Heart right ventricle (tissue), 16 donors: ENCODE results near the gene SSC5D. TPM values are rescaled to one million over a fixed set of nuclear protein-coding genes. Genes with fewer than 3 reads are reported as not detected.

Source experiments
- ATAC-seq, 8 donors: fragments of 200-7000 bp; cut with Tn5 transposase; one replicate each; pipeline ENCODE4 v1.9.1; 2020; ENCODE audit warnings: mild to moderate bottlenecking in 8 of 8, moderate library complexity in 8 of 8, moderate number of reproducible peaks in 1 of 8
- DNase-seq, 2 donors: peaks; one replicate each; pipeline ENCODE4 v3.0.0-alpha.2; 2020
- H3K27ac ChIP-seq, 10 donors: fragments of 200-600 bp; sonication (generic) in 2 of 10; one replicate each; pipeline versions ENCODE4 v1.5.0 to v1.8.0; 2020 to 2022; ENCODE audit warnings: mild to moderate bottlenecking in 3 of 10
- H3K27me3 ChIP-seq, 7 donors: fragments of 200-600 bp; one replicate each; pipeline ENCODE4 v1.8.0; 2021 to 2022; ENCODE audit warnings: mild to moderate bottlenecking in 2 of 7
- H3K36me3 ChIP-seq, 9 donors: fragments of 200-600 bp; sonication (generic) in 1 of 9; one replicate each; pipeline versions ENCODE4 v1.5.0 to v1.8.0; 2020 to 2022; ENCODE audit warnings: mild to moderate bottlenecking in 2 of 9
- H3K4me1 ChIP-seq, 9 donors: fragments of 200-600 bp; sonication (generic) in 1 of 9; one replicate each; pipeline versions ENCODE4 v1.5.0 to v1.8.0; 2020 to 2022; ENCODE audit warnings: mild to moderate bottlenecking in 4 of 9
- H3K4me3 ChIP-seq, 10 donors: fragments of 200-600 bp; sonication (generic) in 2 of 10; one replicate each; pipeline versions ENCODE4 v1.5.0 to v1.8.0; 2020 to 2022; ENCODE audit warnings: mild to moderate bottlenecking in 7 of 10, moderate library complexity in 2 of 10
- H3K9me3 ChIP-seq, 11 donors: fragments of 200-600 bp in 10 of 11; sonication (generic) in 2 of 11; one replicate each; pipeline versions ENCODE4 v1.5.0 to v1.8.0; 2013 to 2022; ENCODE audit warnings: mild to moderate bottlenecking in 2 of 11, control low read depth in 1 of 11, moderate library complexity in 1 of 11
- WGBS, 2 donors: extraction: QIAGEN DNeasy Blood & Tissue Kit; methylation state at CpG; one replicate each; pipeline ENCODE4 v1.1.7; 2013; ENCODE audit warnings: inconsistent platforms in 1 of 2; 5-methylcytosine and 5-hydroxymethylcytosine counted together
- intact Hi-C, 10 donors: fragments of 100-400 bp; cut with DNase I; formaldehyde crosslinking; loops; one replicate each; pipeline versions ENCODE4 v1.11.1 to v1.14.2; 2022
- polyA plus RNA-seq, 2 donors: library from polyadenylated mRNA; stranded (reverse); fragments of 200-250 nt; gene quantifications; one replicate each; pipeline ENCODE4 v1.2.3, GENCODE V29; 2013
- total RNA-seq, 10 donors: library from RNA; stranded (reverse); fragmentation: NEBNext Ultra II Directional in 3 of 10; extraction: Animal tissue kit (Norgen Biotek cat#: 25700) in 3 of 10; gene quantifications; one replicate each; pipeline versions ENCODE4 v1.2.1 to v1.2.4, GENCODE V29; 2021 to 2023
- TF ChIP-seq, protein P1 (sequence below), 9 donors: fragments of 200-600 bp; sonication (generic) in 2 of 9; IDR thresholded peaks; one replicate each; pipeline versions ENCODE4 v1.5.0 to v1.8.0; 2021 to 2022; ENCODE audit warnings: antibody characterized with exemption in 9 of 9, mild to moderate bottlenecking in 5 of 9, moderate library complexity in 1 of 9
- donor health status: Arrhythmogenic right ventricular cardiomyopathy.
- donor health status: ischemic (EF 13 %, LVEDD 7.1; RV severe dilation, severe dysfunction).
- donor health status: healthy with polysubstance abuse.
- donor health status: DM: no; HTN: yes; CAD: no.
- donor health status: DM: no; HTN: no; CAD: no.
- donor health status: ischemic (EF 25% LVEDD 6.9; RV normal size, moderate dysfunction).
- donor health status: ischemic (EF 25% LVEDD 5.7; RV mildly dilated, moderate dysfunction).
- donor health status: healthy.
- donor health status: DM: yes; HTN: yes; CAD: no.
- donor health status: Ischemic cardiomyopathy.
- donor health status: ischemic (EF 35%, LVEDD 5.7; RV mildly dilated, moderate dysfunction).
- donor health status: nonischemic (EF 11% LVEDD 7.7; RV severe dilation, severe dysfunction).
- donor health status: DM: yes; HTN: yes; CAD: no.
- donor health status: PGD.
- donor health status: ischemic (EF 29% LVEDD 5.4; RV normal size, mild dysfunction).
- donor health status: nonischemic (EF 23%, LVEDD 6.1; RV moderate dilation, normal function).

SSC5D gene
- total and polyA plus RNA-seq, 12 donors: 0.72 to 6.5 (median 3.6) TPM

DNA sequence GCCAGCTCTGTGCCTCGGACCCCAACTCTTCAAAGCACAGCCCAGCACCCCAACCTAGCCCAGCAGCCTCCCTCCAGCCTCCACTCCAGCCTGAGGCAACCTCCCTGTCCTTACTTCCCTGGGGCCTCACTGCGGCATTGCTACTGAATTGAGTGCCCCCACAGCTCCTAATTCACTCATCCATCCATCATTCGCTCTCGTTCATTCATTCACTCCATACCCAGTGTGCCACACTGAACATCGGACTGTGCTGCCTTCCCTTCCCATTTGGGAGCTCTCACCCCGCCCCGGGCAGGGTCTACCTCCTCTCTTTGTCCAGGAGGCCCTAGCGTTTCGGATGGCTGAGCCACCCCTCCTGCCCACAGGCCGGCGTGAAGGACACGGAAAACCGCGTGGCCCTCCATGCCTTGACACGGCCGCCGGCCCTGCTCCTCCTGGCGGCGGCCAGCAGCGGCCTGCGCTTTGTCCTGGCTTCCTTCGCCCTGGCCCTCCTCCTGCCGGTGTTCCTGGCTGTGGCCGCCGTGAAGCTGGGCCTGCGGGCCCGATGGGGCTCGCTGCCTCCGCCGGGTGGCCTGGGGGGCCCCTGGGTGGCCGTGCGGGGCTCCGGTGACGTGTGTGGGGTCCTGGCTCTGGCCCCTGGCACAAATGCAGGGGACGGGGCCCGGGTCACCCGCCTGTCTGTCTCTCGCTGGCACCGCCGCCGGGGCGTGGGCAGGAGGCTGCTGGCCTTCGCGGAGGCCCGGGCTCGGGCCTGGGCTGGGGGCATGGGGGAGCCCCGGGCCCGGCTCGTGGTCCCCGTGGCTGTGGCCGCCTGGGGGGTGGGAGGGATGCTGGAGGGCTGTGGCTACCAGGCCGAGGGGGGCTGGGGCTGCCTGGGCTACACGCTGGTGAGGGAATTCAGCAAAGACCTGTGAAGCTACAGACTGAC, 1.9 kb upstream of the SSC5D start:
- 65 to 69% methylated on average over 53 of the region's 53 CpGs for whole genome bisulfite sequencing, 2 donors
- DNase-seq (no peak), ATAC-seq (peak in 4 of 8 donors; percentile 2 to 37 (median 26))
- intact Hi-C loops: no loop called here
- H3K4me3 ChIP-seq: peak overlapping the region in 7 of 10 donors; percentile 7 to 31 (median 19)
- H3K4me1 ChIP-seq: peaks cover 27 to 58% (median 46%) of the 10 kb centered on the region in 9 donors
- TF ChIP-seq, protein P1, sequence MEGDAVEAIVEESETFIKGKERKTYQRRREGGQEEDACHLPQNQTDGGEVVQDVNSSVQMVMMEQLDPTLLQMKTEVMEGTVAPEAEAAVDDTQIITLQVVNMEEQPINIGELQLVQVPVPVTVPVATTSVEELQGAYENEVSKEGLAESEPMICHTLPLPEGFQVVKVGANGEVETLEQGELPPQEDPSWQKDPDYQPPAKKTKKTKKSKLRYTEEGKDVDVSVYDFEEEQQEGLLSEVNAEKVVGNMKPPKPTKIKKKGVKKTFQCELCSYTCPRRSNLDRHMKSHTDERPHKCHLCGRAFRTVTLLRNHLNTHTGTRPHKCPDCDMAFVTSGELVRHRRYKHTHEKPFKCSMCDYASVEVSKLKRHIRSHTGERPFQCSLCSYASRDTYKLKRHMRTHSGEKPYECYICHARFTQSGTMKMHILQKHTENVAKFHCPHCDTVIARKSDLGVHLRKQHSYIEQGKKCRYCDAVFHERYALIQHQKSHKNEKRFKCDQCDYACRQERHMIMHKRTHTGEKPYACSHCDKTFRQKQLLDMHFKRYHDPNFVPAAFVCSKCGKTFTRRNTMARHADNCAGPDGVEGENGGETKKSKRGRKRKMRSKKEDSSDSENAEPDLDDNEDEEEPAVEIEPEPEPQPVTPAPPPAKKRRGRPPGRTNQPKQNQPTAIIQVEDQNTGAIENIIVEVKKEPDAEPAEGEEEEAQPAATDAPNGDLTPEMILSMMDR (IDR thresholded peaks at IDR 0.05): peak in 6 of 9 donors; percentile 21 to 57 (median 42)
- H3K27me3 ChIP-seq: peaks cover 0 to 4% (median 0%) of the 10 kb centered on the region in 7 donors
- no peaks in the 10 kb centered on the region for H3K9me3 ChIP-seq
- H3K36me3 ChIP-seq: peaks cover 0 to 21% (median 10%) of the 10 kb centered on the region in 9 donors
- peak overlapping the region; percentile 78 to 95 (median 88) for H3K27ac ChIP-seq

DNA sequence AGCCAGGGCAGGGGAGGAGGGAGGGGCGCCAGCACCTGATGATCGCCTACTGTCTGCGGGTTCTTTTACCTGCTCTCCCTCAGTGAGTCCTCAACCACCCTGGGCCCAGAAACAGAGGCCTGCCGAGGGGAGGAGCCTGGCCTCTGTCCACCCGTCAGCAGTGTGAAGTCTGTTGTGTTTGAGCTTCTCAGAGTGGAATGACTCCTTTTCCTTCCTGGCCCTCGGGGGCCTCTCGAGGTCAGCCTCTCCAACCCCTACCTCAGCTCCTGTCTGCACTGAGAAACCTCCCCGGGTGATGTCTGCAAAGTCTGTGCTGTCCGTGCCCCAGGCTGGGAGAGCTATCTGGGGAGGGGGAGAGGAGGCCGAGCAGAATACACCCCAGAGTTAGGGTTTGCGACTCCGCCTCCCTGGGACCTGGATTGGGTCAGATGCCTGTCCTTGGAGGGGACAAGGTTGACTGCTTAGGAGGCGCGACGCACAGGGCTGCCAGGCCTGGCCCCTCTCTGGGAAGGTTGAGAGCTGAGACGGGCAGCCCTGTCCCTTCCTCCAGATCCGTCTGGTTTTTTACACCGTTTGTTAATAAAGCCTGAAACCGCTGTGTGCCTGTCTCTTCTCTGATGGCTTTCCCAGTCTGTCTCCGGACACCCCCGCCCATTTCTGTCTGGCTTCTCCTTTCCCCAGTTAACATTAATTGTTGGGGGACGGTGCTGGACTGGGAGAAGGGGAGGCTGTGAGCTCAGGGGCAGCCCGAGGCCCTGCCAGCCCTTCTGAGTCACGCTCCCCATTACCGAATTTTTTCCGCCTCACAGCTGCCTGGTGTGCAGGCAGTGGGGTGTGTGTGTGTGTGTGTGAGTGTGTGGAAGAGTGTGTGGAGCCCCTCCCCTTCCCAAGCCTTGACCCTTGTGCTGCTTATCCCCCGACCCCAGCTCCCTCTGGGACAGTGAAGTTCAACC, 989 bp upstream of the SSC5D start:
- Histone ChIP-seq H3K9me3 (no peaks in the 10 kb centered on the region), H3K4me3 (peak overlapping the region in 6 of 10 donors; percentile 9 to 31 (median 26)), H3K36me3 (peaks cover 0 to 13% (median 6%) of the 10 kb centered on the region in 9 donors), H3K4me1 (peaks cover 27 to 60% (median 46%) of the 10 kb centered on the region in 9 donors), H3K27ac (peak overlapping the region; percentile 78 to 95 (median 88)), H3K27me3 (peaks cover 0 to 4% (median 0%) of the 10 kb centered on the region in 7 donors)
- ATAC-seq (peak; percentile 20 to 81 (median 63)), DNase-seq (peak in 1 of 2 donors; percentile 89)
- TF ChIP-seq, protein P1 (IDR thresholded peaks at IDR 0.05): no peak
- 34 to 39% methylated on average over 27 of the region's 27 CpGs for WGBS, 2 donors
- intact Hi-C loops: no loop called here

DNA sequence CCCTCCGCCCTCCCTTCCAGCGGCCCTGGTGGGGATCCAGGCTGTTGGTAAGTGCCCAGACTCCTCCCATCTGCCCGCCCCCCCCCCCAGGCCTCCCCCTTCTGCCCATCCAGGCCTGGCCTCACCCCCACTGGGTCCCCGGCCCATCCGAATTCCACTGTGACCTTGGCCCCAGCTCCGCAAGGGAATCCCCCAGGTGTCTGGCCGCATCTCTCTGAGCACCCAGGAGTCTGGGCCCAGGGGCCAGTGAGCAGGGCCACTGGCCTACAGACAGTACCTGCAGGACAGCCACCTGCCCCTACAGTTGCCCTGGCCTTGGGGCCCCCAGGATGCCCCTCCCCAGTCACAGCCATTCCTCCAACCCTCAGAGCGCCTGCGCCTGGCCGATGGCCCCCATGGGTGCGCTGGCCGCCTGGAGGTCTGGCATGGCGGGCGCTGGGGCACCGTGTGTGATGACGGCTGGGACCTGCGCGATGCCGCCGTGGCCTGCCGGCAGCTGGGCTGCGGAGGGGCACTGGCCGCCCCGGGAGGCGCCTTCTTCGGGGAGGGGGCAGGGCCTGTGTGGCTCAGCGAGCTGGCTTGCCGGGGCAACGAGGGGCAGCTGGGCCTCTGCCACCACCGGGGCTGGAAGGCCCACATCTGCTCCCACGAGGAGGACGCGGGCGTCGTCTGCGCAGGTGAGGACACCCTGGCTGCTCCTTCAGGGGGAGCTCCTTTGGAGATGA, 912 bp downstream of the SSC5D start:
- TF ChIP-seq, protein P1 (IDR thresholded peaks at IDR 0.05): no peak
- DNase-seq (no peak), ATAC-seq (no peak)
- 70 to 75% methylated on average over 34 to 36 of the region's 36 CpGs for WGBS, 2 donors
- Histone ChIP-seq H3K4me3 (peak overlapping the region in 1 of 10 donors; percentile 30), H3K4me1 (peaks cover 30 to 65% (median 51%) of the 10 kb centered on the region in 9 donors), H3K27me3 (peaks cover 0 to 19% (median 4%) of the 10 kb centered on the region in 7 donors), H3K9me3 (no peaks in the 10 kb centered on the region), H3K36me3 (no peaks in the 10 kb centered on the region), H3K27ac (peak overlapping the region in 8 of 10 donors; percentile 10 to 86 (median 38))
- intact Hi-C loops: no loop called here
